SK-N-SH (cell line): ENCODE results near the gene BCO2. TPM values are rescaled to one million over a fixed set of nuclear protein-coding genes. Genes with fewer than 3 reads are reported as not detected.

Source experiments
- CTCF ChIA-PET: fragments of 300-600, 350-600 bp; formaldehyde crosslinking; extraction: SDS; loops from one replicate; lab custom pipeline; 2021; lab: Yijun Ruan, JAX
- POLR2A ChIA-PET: fragments of 350-600 bp; sonication (Branson Sonifier 250); formaldehyde crosslinking; extraction: SDS; loops from one replicate; lab custom pipeline; 2020; ENCODE audit warnings: antibody characterized with exemption, inconsistent platforms; lab: Yijun Ruan, JAX
- DNase-seq: peaks from one replicate; pipeline ENCODE4 v3.0.0; 2012
- H2AFZ ChIP-seq: fragments of 200-600 bp; sonication (generic); 2 replicates; pipeline ENCODE4 v1.8.1; 2016; ENCODE audit warnings: antibody characterized with exemption, mild to moderate bottlenecking, low read depth
- H3F3A ChIP-seq: fragments of 200-600 bp; sonication (generic); replicated peaks from 2 replicates; pipeline ENCODE3; 2016; ENCODE audit warnings: antibody characterized with exemption, mild to moderate bottlenecking; ENCODE audit not compliant: insufficient read depth
- H3K27ac ChIP-seq, 2 experiments: fragments of 200-500 bp in 1 of 2; fragments of 200-600 bp in 1 of 2; sonication (Bioruptor generic) in 1 of 2; sonication (generic), shearing (Covaris generic) in 1 of 2; 2 replicates each; pipeline versions ENCODE4 v1.5.1 to v1.6.1; 2014 to 2016; ENCODE audit warnings: low read depth in 2 of 2, inconsistent platforms in 1 of 2, low read length in 1 of 2, mild to moderate bottlenecking in 1 of 2, mixed read lengths in 1 of 2
- H3K27me3 ChIP-seq: fragments of 200-600 bp; sonication (generic), shearing (Covaris generic); 2 replicates; pipeline ENCODE4 v1.6.1; 2016; ENCODE audit warnings: mixed run types; ENCODE audit not compliant: insufficient read depth
- H3K36me3 ChIP-seq, 2 experiments: fragments of 200-500 bp in 1 of 2; fragments of 200-600 bp in 1 of 2; sonication (Bioruptor generic) in 1 of 2; sonication (generic) in 1 of 2; replicated peaks in 1 of 2; 2 replicates each; pipeline versions ENCODE3 to v1.5.1; 2014 to 2016; ENCODE audit warnings: low read length in 1 of 2, mild to moderate bottlenecking in 1 of 2; ENCODE audit not compliant: insufficient read depth in 2 of 2, control insufficient read depth in 1 of 2
- H3K4me1 ChIP-seq, 2 experiments: fragments of 200-500 bp in 1 of 2; fragments of 200-600 bp in 1 of 2; sonication (Bioruptor generic) in 1 of 2; sonication (generic), shearing (Covaris generic) in 1 of 2; 2 replicates each; pipeline versions ENCODE4 v1.5.1 to v1.6.1; 2014 to 2016; ENCODE audit warnings: low read depth in 1 of 2, low read length in 1 of 2, mixed run types in 1 of 2; ENCODE audit not compliant: insufficient read depth in 2 of 2, control insufficient read depth in 1 of 2
- H3K4me2 ChIP-seq: fragments of 200-600 bp; sonication (generic), shearing (Covaris generic); 2 replicates; pipeline ENCODE4 v1.6.1; 2017; ENCODE audit warnings: mixed run types
- H3K4me3 ChIP-seq, 2 experiments: fragments of 200-500 bp in 1 of 2; fragments of 200-600 bp in 1 of 2; sonication (Bioruptor generic) in 1 of 2; sonication (generic), shearing (Covaris generic) in 1 of 2; 2 replicates each; pipeline versions ENCODE4 v1.5.1 to v1.8.1; 2014 to 2016; ENCODE audit warnings: low read depth in 2 of 2, inconsistent platforms in 1 of 2, low read length in 1 of 2, mild to moderate bottlenecking in 1 of 2, mixed read lengths in 1 of 2, moderate library complexity in 1 of 2
- H3K79me2 ChIP-seq: fragments of 200-600 bp; sonication (generic); 2 replicates; pipeline ENCODE4 v1.8.1; 2017; ENCODE audit warnings: mild to moderate bottlenecking; ENCODE audit not compliant: insufficient read depth
- H3K9ac ChIP-seq: fragments of 200-600 bp; sonication (generic); 2 replicates; pipeline ENCODE4 v1.6.1; 2017; ENCODE audit warnings: mixed run types
- H3K9me2 ChIP-seq: fragments of 200-600 bp; sonication (generic); 2 replicates; pipeline ENCODE4 v1.6.1; 2017; ENCODE audit warnings: mixed run types
- H3K9me3 ChIP-seq: fragments of 200-600 bp; sonication (generic); 2 replicates; pipeline ENCODE4 v1.6.1; 2017; ENCODE audit warnings: mixed run types, mild to moderate bottlenecking, moderate library complexity
- H4K20me1 ChIP-seq: fragments of 200-600 bp; sonication (generic); 2 replicates; pipeline ENCODE4 v1.6.1; 2017; ENCODE audit warnings: mild to moderate bottlenecking, mixed run types; ENCODE audit not compliant: insufficient read depth
- ELF1 ChIP-seq: IDR thresholded peaks from 2 replicates; pipeline ENCODE4 v1.4.0; 2012
- EZH2phosphoT487 ChIP-seq: fragments of 200-600 bp; sonication (generic); IDR thresholded peaks from 2 replicates; pipeline ENCODE4 v1.6.1; 2017; ENCODE audit warnings: low read depth, mixed run types, mild to moderate bottlenecking, antibody characterized with exemption, moderate library complexity, borderline replicate concordance
- FOSL2 ChIP-seq: IDR thresholded peaks from 2 replicates; pipeline ENCODE4 v1.4.0; 2012; ENCODE audit warnings: low read depth, mild to moderate bottlenecking, moderate library complexity, borderline replicate concordance
- FOXJ3 ChIP-seq: sonication (generic); formaldehyde crosslinking; IDR thresholded peaks from 2 replicates; pipeline ENCODE4 v1.5.1; 2020; ENCODE audit warnings: mild to moderate bottlenecking, missing genetic modification reagents
- FOXM1 ChIP-seq: IDR thresholded peaks from 2 replicates; pipeline ENCODE4 v1.4.0; 2012; ENCODE audit warnings: low read depth, mild to moderate bottlenecking
- GABPA ChIP-seq: IDR thresholded peaks from 2 replicates; pipeline ENCODE4 v1.4.0; 2012; ENCODE audit warnings: low read depth, mild to moderate bottlenecking
- JUND ChIP-seq: IDR thresholded peaks from 2 replicates; pipeline ENCODE4 v1.4.0; 2012
- MAX ChIP-seq: IDR thresholded peaks from 2 replicates; pipeline ENCODE4 v1.4.0; 2012; ENCODE audit warnings: low read depth
- PBX3 ChIP-seq: IDR thresholded peaks from 2 replicates; pipeline ENCODE4; 2012
- POLR2AphosphoS5 ChIP-seq: IDR thresholded peaks from 2 replicates; pipeline ENCODE4 v1.6.1; 2012; ENCODE audit warnings: low read depth, low read length
- RFX5 ChIP-seq: IDR thresholded peaks from 2 replicates; pipeline ENCODE4 v1.6.1; 2012; ENCODE audit warnings: mild to moderate bottlenecking, improper control_type of control experiment, low read length
- RXRA ChIP-seq: IDR thresholded peaks from 2 replicates; pipeline ENCODE4 v1.4.0; 2012; ENCODE audit warnings: low read depth, mild to moderate bottlenecking, borderline replicate concordance
- TEAD4 ChIP-seq: IDR thresholded peaks from 2 replicates; pipeline ENCODE4 v1.4.0; 2012; ENCODE audit warnings: mild to moderate bottlenecking, borderline replicate concordance; ENCODE audit not compliant: insufficient read depth
- USF1 ChIP-seq: IDR thresholded peaks from 2 replicates; pipeline ENCODE4 v1.4.0; 2012; ENCODE audit warnings: low read depth, borderline replicate concordance
- USF2 ChIP-seq: fragments of 150-350 bp; IDR thresholded peaks from 2 replicates; pipeline ENCODE4 v1.6.1; 2017; ENCODE audit warnings: antibody characterized with exemption, low read length, low read depth, borderline replicate concordance
- YY1 ChIP-seq: IDR thresholded peaks from 2 replicates; pipeline ENCODE4 v1.4.0; 2012; ENCODE audit warnings: low read depth, mild to moderate bottlenecking
- WGBS: methylation state at CpG from one replicate; pipeline ENCODE4 v1.1.6; 2017; ENCODE audit warnings: low lambda C conversion rate; 5-methylcytosine and 5-hydroxymethylcytosine counted together
- polyA plus RNA-seq, 3 experiments: library from polyadenylated mRNA; depleted of rRNA; stranded (reverse); fragments of >200 nt; gene quantifications; 2 replicates each; pipeline ENCODE4 v1.2.3, GENCODE V29; 2012

The BCO2 gene
- polyA plus RNA-seq, 1 of the 3 experiments (the other 2 are of a cell fraction): 0.87 TPM

- POLR2A ChIA-PET: no interaction called here
- CTCF ChIA-PET: interaction anchor here (17.1 kb wide), 1 partner anchor 45 kb away, joined by 620 read pairs; the partner anchor contains the start of gene PLET1
- H3K9ac ChIP-seq: no peak overlapping the region
- H2AFZ ChIP-seq: no peak overlapping the region
- no peaks in the 10 kb centered on the region for H3K9me2 ChIP-seq
- H3K9me3 ChIP-seq: no peaks in the 10 kb centered on the region
- no peaks in the 10 kb centered on the region for H3F3A ChIP-seq
- H3K27ac ChIP-seq: 0 out of 4 replicates have a peak overlapping the region, but pooled peaks of 1 of the 2 experiments have one; percentile 7
- peaks cover 13 to 14% of the 10 kb centered on the region in 2 experiments; a peak in 3 of 4 replicates for H3K4me1 ChIP-seq
- H3K4me3 ChIP-seq: no peak overlapping the region
- peaks cover 51% of the 10 kb centered on the region for H3K79me2 ChIP-seq
- no peak overlapping the region for H3K4me2 ChIP-seq
- H3K36me3 ChIP-seq: peaks cover 42 to 56% of the 10 kb centered on the region in 2 experiments
- 92% methylated on average over 3 of the region's 3 CpGs for WGBS
- no peaks in the 10 kb centered on the region for H4K20me1 ChIP-seq
- H3K27me3 ChIP-seq: no peaks in the 10 kb centered on the region
- TF ChIP-seq MAX (no peak), EZH2phosphoT487 (no peak), FOXJ3 (no peak), FOSL2 (no peak), USF2 (no peak), RFX5 (no peak), FOXM1 (no peak), ELF1 (no peak), YY1 (no peak), USF1 (no peak), POLR2AphosphoS5 (no peak), JUND (no peak), TEAD4 (no peak), PBX3 (no peak), GABPA (no peak), RXRA (no peak)
- TF ChIP-seq, all 33 proteins: peak for 0
- no peak for DNase-seq
Measured at GRCh38 chr11:112229746-112230433, 54.6 kb downstream of the BCO2 start.
